Measurements from ENCODE around the gene ADTRP. TPM values are rescaled to one million over a fixed set of nuclear protein-coding genes. Genes with fewer than 3 reads are reported as not detected.

The ADTRP gene
- total RNA-seq, 1 experiment from 2014 or later = 5.2 TPM

- ChIA-PET POLR2A (no interaction called here), CTCF (no interaction called here)
- intact Hi-C loops (cut with micrococcal nuclease; ENCODE audit: unreplicated experiment) = no loop called here
- TF ChIP-seq CTCF (IDR thresholded peaks at IDR 0.05; ENCODE audit: insufficient read depth in 1 of 2, low read depth in 1 of 2, low read length in 1 of 2, severe bottlenecking in 1 of 2, unreplicated experiment in 1 of 2) = no peak
- no peaks in the 10 kb centered on the region for H3K27me3 ChIP-seq (replicated peaks; ENCODE audit: control insufficient read depth, insufficient read depth, low read length)
- Mint-ChIP-seq H3K4me1 (ENCODE audit: low read depth, unreplicated experiment) (peaks cover 6% of the 10 kb centered on the region), H3K27me3 (ENCODE audit: insufficient read depth, unreplicated experiment) (no peaks in the 10 kb centered on the region), H3K36me3 (ENCODE audit: insufficient read depth, unreplicated experiment) (peaks cover 3% of the 10 kb centered on the region), H3K4me3 (ENCODE audit: unreplicated experiment) (no peak overlapping the region), H3K9me3 (ENCODE audit: unreplicated experiment) (peaks cover 29% of the 10 kb centered on the region), H3K27ac (ENCODE audit: unreplicated experiment) (no peak overlapping the region)
- no peaks in the 10 kb centered on the region for H3K36me3 ChIP-seq (ENCODE audit: control insufficient read depth, insufficient read depth, low read length)
- BruUV-seq (replicated peaks) = no TSS peak
- no peak overlapping the region for H3K4me3 ChIP-seq (ENCODE audit: low read depth, low read length)
- no peak for DNase-seq
- H3K4me1 ChIP-seq = no peaks in the 10 kb centered on the region; the same call in 1 of the 2 replicates
- H3K9me3 ChIP-seq = peaks cover 21% of the 10 kb centered on the region
Measured at GRCh38 chr6:11665604-11666326, 112.8 kb downstream of the ADTRP start.

Other genes starting within 250 kb of the ADTRP start
- gene TMEM170B, start 241.1 kb downstream of the ADTRP start, total RNA-seq (2022) = 3.1 and 4.0 TPM in 2 replicates
- gene HIVEP1, start 233.5 kb upstream of the ADTRP start, total RNA-seq (2022) = 22.8 and 24.9 TPM in 2 replicates

Measured in Caco-2 (cell line).